ENCODE measurements around the gene DENND6B. TPM values are rescaled to one million over a fixed set of nuclear protein-coding genes. Genes with fewer than 3 reads are reported as not detected.

Gene DENND6B
- total RNA-seq, 1 donor from 2014 or later = 3.3 TPM

GRCh38 chr22:50305393-50305922 lies 21.4 kb downstream of the DENND6B start:
- intact Hi-C loops (cut with micrococcal nuclease) = no loop called here

GRCh38 chr22:50304528-50305392 lies 22.1 kb downstream of the DENND6B start:
- intact Hi-C loops (cut with micrococcal nuclease) = no loop called here

GRCh38 chr22:50303848-50304527 lies 22.8 kb downstream of the DENND6B start:
- intact Hi-C loops (cut with micrococcal nuclease) = no loop called here

GRCh38 chr22:50303515-50303847 lies 23.3 kb downstream of the DENND6B start:
- intact Hi-C loops (cut with micrococcal nuclease) = no loop called here

- intact Hi-C loops (cut with micrococcal nuclease) = no loop called here
Measured at GRCh38 chr22:50302564-50302963, 24.2 kb downstream of the DENND6B start.

- intact Hi-C loops (cut with micrococcal nuclease) = no loop called here
Measured at GRCh38 chr22:50302041-50302541, 24.7 kb downstream of the DENND6B start.

GRCh38 chr22:50301581-50301991 lies 25.2 kb downstream of the DENND6B start:
- intact Hi-C loops (cut with micrococcal nuclease) = no loop called here

GRCh38 chr22:50300620-50301257 lies 26.1 kb downstream of the DENND6B start:
- intact Hi-C loops (cut with micrococcal nuclease) = no loop called here

GRCh38 chr22:50299785-50300619 lies 26.8 kb downstream of the DENND6B start:
- intact Hi-C loops (cut with micrococcal nuclease) = no loop called here

GRCh38 chr22:50298937-50299784 lies 27.7 kb downstream of the DENND6B start:
- intact Hi-C loops (cut with micrococcal nuclease) = no loop called here

- intact Hi-C loops (cut with micrococcal nuclease) = no loop called here
Measured at GRCh38 chr22:50298266-50298637, 28.6 kb downstream of the DENND6B start.

- intact Hi-C loops (cut with micrococcal nuclease) = no loop called here
Measured at GRCh38 chr22:50297510-50298265, 29.1 kb downstream of the DENND6B start.

- intact Hi-C loops (cut with micrococcal nuclease) = no loop called here
Measured at GRCh38 chr22:50296658-50297490, 29.9 kb downstream of the DENND6B start.

GRCh38 chr22:50294319-50294656 lies 32.5 kb downstream of the DENND6B start:
- intact Hi-C loops (cut with micrococcal nuclease) = no loop called here

- intact Hi-C loops (cut with micrococcal nuclease) = no loop called here
Measured at GRCh38 chr22:50293441-50294318, 33.1 kb downstream of the DENND6B start.

GRCh38 chr22:50292643-50293440 lies 34.0 kb downstream of the DENND6B start:
- intact Hi-C loops (cut with micrococcal nuclease) = no loop called here
